K562 (cell line): ENCODE measurements around the gene OBSCN. TPM values are rescaled to one million over a fixed set of nuclear protein-coding genes. Genes with fewer than 3 reads are reported as not detected.

Source experiments
- ATAC-seq: fragments of 200-7000 bp; cut with Tn5 transposase; 3 replicates; pipeline ENCODE4 v1.9.1; 2020; ENCODE audit warnings: moderate library complexity
- BruUV-seq: library from RNA; stranded (reverse); fragments of 400-500 nt; replicated peaks from 2 replicates; lab custom pipeline; 2021; lab: Mats Ljungman, UMichigan
- CTCF ChIA-PET: fragments of 300-600 bp; formaldehyde crosslinking; extraction: SDS; loops from one replicate; lab custom pipeline; 2021; ENCODE audit warnings: low intra/inter-chr PET ratio; lab: Yijun Ruan, JAX
- POLR2A ChIA-PET: fragments of 300-600, 350-650 bp; sonication (Branson Sonifier 250); formaldehyde crosslinking; extraction: SDS; loops from one replicate; lab custom pipeline; 2021; ENCODE audit warnings: antibody characterized with exemption, inconsistent platforms; lab: Yijun Ruan, JAX
- DNase-seq, 4 experiments: peaks; one replicate each; pipeline versions ENCODE4 v3.0.0 to v3.0.0-alpha.2; 2011 to 2018; ENCODE audit warnings: low spot score in 3 of 4, mixed read lengths in 3 of 4; ENCODE audit errors: extremely low read depth in 1 of 4
- FAIRE-seq: peaks from 2 replicates; lab custom pipeline; 2011; peaks lifted over from hg19 to GRCh38; lab: Jason Lieb, UNC
- H2AFZ ChIP-seq: 2 replicates; pipeline ENCODE4 v1.6.0; 2011; ENCODE audit warnings: low read depth, low read length, control low read depth, inconsistent platforms
- H3K27ac ChIP-seq: fragments of 200-600 bp; 3 replicates; pipeline ENCODE4 v1.8.0; 2011; ENCODE audit warnings: low read depth, mild to moderate bottlenecking, control low read depth, inconsistent platforms, low read length, moderate library complexity, mixed read lengths; ENCODE audit errors: extremely low read depth
- H3K27me3 ChIP-seq, 2 experiments: fragments of 300-600 bp in 1 of 2; 2 replicates in 1 of 2; 3 replicates in 1 of 2; pipeline versions ENCODE4 v1.6.0 to v1.8.0; 2011; ENCODE audit warnings: inconsistent platforms in 2 of 2, low read length in 2 of 2, mild to moderate bottlenecking in 1 of 2, mixed read lengths in 1 of 2, moderate library complexity in 1 of 2; ENCODE audit not compliant: control insufficient read depth in 2 of 2, insufficient read depth in 2 of 2
- H3K36me3 ChIP-seq: fragments of 300-600 bp; 3 replicates; pipeline ENCODE4 v1.8.0; 2011; ENCODE audit warnings: mild to moderate bottlenecking, low read length, inconsistent platforms; ENCODE audit not compliant: control insufficient read depth, insufficient read depth
- H3K4me1 ChIP-seq, 2 experiments: fragments of 200-600 bp in 1 of 2; replicated peaks in 1 of 2; 2 replicates in 1 of 2; 3 replicates in 1 of 2; pipeline versions ENCODE4 v1.5.1 to v1.8.0; 2011; ENCODE audit warnings: inconsistent platforms in 2 of 2, low read length in 2 of 2, mild to moderate bottlenecking in 1 of 2, mixed read lengths in 1 of 2, moderate library complexity in 1 of 2; ENCODE audit not compliant: control insufficient read depth in 2 of 2, insufficient read depth in 2 of 2
- H3K4me2 ChIP-seq: 2 replicates; pipeline ENCODE4 v1.6.1; 2011; ENCODE audit warnings: low read length, control low read depth, inconsistent platforms, mixed read lengths; ENCODE audit not compliant: insufficient read depth
- H3K4me3 ChIP-seq: fragments of 200-600 bp; sonication (generic), shearing (Covaris generic); 2 replicates; pipeline ENCODE4 v1.5.1; 2016; ENCODE audit warnings: control low read depth, inconsistent platforms
- H3K79me2 ChIP-seq: fragments of 200-600 bp; 3 replicates; pipeline ENCODE4 v1.8.0; 2011; ENCODE audit warnings: low read length, inconsistent platforms; ENCODE audit not compliant: control insufficient read depth, insufficient read depth
- H3K9ac ChIP-seq, 2 experiments: 2 replicates each; pipeline versions ENCODE4 v1.6.0 to v1.6.1; 2011; ENCODE audit warnings: low read depth in 2 of 2, low read length in 2 of 2, control low read depth in 1 of 2, inconsistent platforms in 1 of 2, mild to moderate bottlenecking in 1 of 2, mixed read lengths in 1 of 2; ENCODE audit not compliant: insufficient read depth in 1 of 2
- H3K9me1 ChIP-seq: one replicate; pipeline ENCODE4 v1.6.0; 2011; ENCODE audit warnings: inconsistent platforms, mild to moderate bottlenecking, low read length, moderate library complexity; ENCODE audit not compliant: control insufficient read depth, insufficient read depth
- H3K9me3 ChIP-seq: replicated peaks from 2 replicates; pipeline ENCODE4 v1.5.1; 2011; ENCODE audit warnings: low read depth, low read length, inconsistent platforms; ENCODE audit not compliant: control insufficient read depth, insufficient read depth
- H4K20me1 ChIP-seq: replicated peaks from 2 replicates; pipeline ENCODE4 v1.6.1; 2011; ENCODE audit warnings: low read length, inconsistent platforms, mixed read lengths; ENCODE audit not compliant: control insufficient read depth, insufficient read depth
- ATF2 ChIP-seq: sonication (generic); formaldehyde crosslinking; IDR thresholded peaks from 2 replicates; pipeline ENCODE4 v1.8.1; 2022; ENCODE audit warnings: missing genetic modification reagents
- CBX3 ChIP-seq, 2 experiments: IDR thresholded peaks; 1 replicate in 1 of 2; 2 replicates in 1 of 2; pipeline ENCODE4 v1.6.1; 2012; ENCODE audit warnings: inconsistent platforms in 2 of 2, low read length in 2 of 2, borderline replicate concordance in 1 of 2, control low read depth in 1 of 2
- CEBPB ChIP-seq: fragments of 450-650 bp; IDR thresholded peaks from 2 replicates; pipeline ENCODE4 v1.6.1; 2016; ENCODE audit warnings: missing genetic modification characterization, missing compliant biosample characterization
- EHMT2 ChIP-seq: fragments of 450-650 bp; IDR thresholded peaks from 2 replicates; pipeline ENCODE4 v1.6.1; 2018; ENCODE audit warnings: antibody characterized with exemption
- HDAC1 ChIP-seq, 2 experiments: fragments of 450-650 bp; IDR thresholded peaks; 2 replicates each; pipeline ENCODE4 v1.6.1; 2016 to 2017; ENCODE audit warnings: inconsistent platforms in 1 of 2, mild to moderate bottlenecking in 1 of 2, moderate library complexity in 1 of 2
- HMG20A ChIP-seq: fragments of 450-650 bp; formaldehyde crosslinking; conservative IDR thresholded peaks from 2 replicates; pipeline ENCODE4 v1.4.0; 2020; ENCODE audit warnings: mild to moderate bottlenecking, mixed read lengths
- MCM2 ChIP-seq: fragments of 450-650 bp; IDR thresholded peaks from 2 replicates; pipeline ENCODE4 v1.6.1; 2017; ENCODE audit warnings: low read depth, mild to moderate bottlenecking
- NFRKB ChIP-seq: fragments of 450-650 bp; IDR thresholded peaks from 2 replicates; pipeline ENCODE4 v1.6.1; 2016; ENCODE audit warnings: low read depth
- POLR2G ChIP-seq: fragments of 200-400 bp; formaldehyde crosslinking; IDR thresholded peaks from 2 replicates; pipeline ENCODE4 v1.6.1; 2017; ENCODE audit warnings: low read depth, mild to moderate bottlenecking, antibody characterized with exemption, low read length, moderate library complexity
- RBFOX2 ChIP-seq: fragments of 200-400 bp; formaldehyde crosslinking; IDR thresholded peaks from 2 replicates; pipeline ENCODE4 v1.6.1; 2017; ENCODE audit warnings: low read depth, mild to moderate bottlenecking, low read length, moderate library complexity
- THAP7 ChIP-seq: fragments of 250-450 bp; sonication (Bioruptor Pico); IDR thresholded peaks from 2 replicates; pipeline ENCODE4 v1.5.0; 2021
- USF2 ChIP-seq: sonication (generic); formaldehyde crosslinking; IDR thresholded peaks from 2 replicates; pipeline ENCODE4 v1.5.0; 2020; ENCODE audit warnings: missing genetic modification reagents
- ZBTB2 ChIP-seq: fragments of 450-650 bp; IDR thresholded peaks from 2 replicates; pipeline ENCODE4 v1.6.1; 2016; ENCODE audit warnings: antibody characterized with exemption
- WGBS: fragments of 100-300 bp; shearing (Covaris generic); methylation state at CpG from one replicate; pipeline ENCODE4 v1.1.6; 2016; ENCODE audit warnings: low coverage, mixed read lengths; ENCODE audit not compliant: insufficient coverage; ENCODE audit errors: missing lambda C conversion rate; 5-methylcytosine and 5-hydroxymethylcytosine counted together
- in situ Hi-C: fragments of 300-500 bp; cut with MboI; formaldehyde crosslinking; loops from 4 replicates; pipeline ENCODE4 v1.15.0; 2018; ENCODE audit warnings: inconsistent platforms, mixed read lengths
- intact Hi-C: fragments of 100-400 bp; cut with micrococcal nuclease; formaldehyde crosslinking; loops from 2 replicates; pipeline ENCODE4 v1.14.2; 2022
- polyA plus RNA-seq, 8 experiments: library from polyadenylated mRNA; depleted of rRNA in 4 of 8; stranded (reverse) in 5 of 8; unstranded in 3 of 8; fragments of >200 nt; fragmentation: Nextera tagmentation in 2 of 8; fragmentation: Illumina TruSeq in 1 of 8; extraction: Ambion mirVana in 2 of 8; extraction: Trizol in 1 of 8; gene quantifications; 2 replicates each; pipeline versions ENCODE4 v1.2.1 to v1.2.3, GENCODE V29; 2011 to 2014; ENCODE audit warnings: inconsistent platforms in 1 of 8, missing spikeins in 1 of 8
- total RNA-seq, 7 experiments: library from RNA; depleted of rRNA in 6 of 7; stranded (reverse); fragments of >200 nt in 6 of 7; fragmentation: Illumina TruSeq in 2 of 7; extraction: Trizol in 2 of 7; gene quantifications; 2 replicates each; pipeline versions ENCODE4 v1.2.1 to v1.2.3, GENCODE V29; 2011 to 2021; ENCODE audit warnings: low replicate concordance in 1 of 7

Gene OBSCN
- total and polyA plus RNA-seq, 9 of the 15 experiments (the other 6 are each of a cell fraction or from before 2014, with no cell fraction given) = 0.18 to 19.7 (median 3.6) TPM

GRCh38 chr1:228271701-228272251, 63.9 kb downstream of the OBSCN start:
- H3K4me1 ChIP-seq = peaks cover 7 to 61% of the 10 kb centered on the region in 2 experiments; a peak in 4 of 5 replicates
- WGBS = 53% methylated on average over 19 of the region's 19 CpGs
- no peak overlapping the region for H3K27ac ChIP-seq
- no peak overlapping the region for H2AFZ ChIP-seq
- BruUV-seq = no TSS peak
- no peak for ATAC-seq
- no peaks in the 10 kb centered on the region for H3K27me3 ChIP-seq
- no peak for DNase-seq
- H3K36me3 ChIP-seq = peaks cover 7% of the 10 kb centered on the region; the same call in 1 of the 3 replicates
- peaks cover 2% of the 10 kb centered on the region; the same call in 1 of the 3 replicates for H3K79me2 ChIP-seq
- H3K9ac ChIP-seq = peak overlapping the region in 1 of 2 experiments; percentile 38; a peak in 1 of 4 replicates
- ChIA-PET CTCF (no interaction called here), POLR2A (interaction anchor here (0.6 kb wide), 1 partner anchor 208 kb away, joined by 3 read pairs; no protein-coding TSS in a partner anchor)
- peaks cover 6% of the 10 kb centered on the region for H3K9me1 ChIP-seq
- no peaks in the 10 kb centered on the region for H3K9me3 ChIP-seq
- in situ Hi-C loops (no loop called here), intact Hi-C loops (no loop called here)
- no peak overlapping the region for H3K4me3 ChIP-seq
- H3K4me2 ChIP-seq = no peak overlapping the region
- H4K20me1 ChIP-seq = no peaks in the 10 kb centered on the region
- TF ChIP-seq CBX3 (IDR thresholded peaks at IDR 0.05; ENCODE audit: borderline replicate concordance in 1 of 2, low read length in 2 of 2) = no peak
- TF ChIP-seq ZBTB2 = no peak
- TF ChIP-seq MCM2 = no peak
- no peak for TF ChIP-seq HDAC1 (IDR thresholded peaks at IDR 0.05)
- TF ChIP-seq HMG20A (CRISPR knock-in tag) = no peak
- TF ChIP-seq ATF2 (CRISPR knock-in tag) = no peak
- no peak for TF ChIP-seq NFRKB
- TF ChIP-seq EHMT2 = no peak
- no peak for TF ChIP-seq THAP7 (CRISPR knock-in tag)
- no peak for TF ChIP-seq USF2 (CRISPR knock-in tag)
- TF ChIP-seq CEBPB (tag) = no peak
- peak; percentile 43; the same call in 1 of the 2 replicates for TF ChIP-seq RBFOX2
- peak; percentile 57; the same call in 1 of the 2 replicates for TF ChIP-seq POLR2G
- FAIRE-seq = no peak
